VCaP (cell line): Measurements from ENCODE around the gene LAMA5.

ENCODE experiments used
- H3K27ac ChIP-seq: fragments of 450-650 bp; 2 replicates; pipeline ENCODE4 v1.5.1; 2017
- TF ChIP-seq, protein P1 (sequence below): fragments of 450-650 bp; conservative IDR thresholded peaks from 2 replicates; pipeline ENCODE4 v1.5.1; 2017; ENCODE audit warnings: mild to moderate bottlenecking, moderate library complexity

LAMA5 gene

DNA sequence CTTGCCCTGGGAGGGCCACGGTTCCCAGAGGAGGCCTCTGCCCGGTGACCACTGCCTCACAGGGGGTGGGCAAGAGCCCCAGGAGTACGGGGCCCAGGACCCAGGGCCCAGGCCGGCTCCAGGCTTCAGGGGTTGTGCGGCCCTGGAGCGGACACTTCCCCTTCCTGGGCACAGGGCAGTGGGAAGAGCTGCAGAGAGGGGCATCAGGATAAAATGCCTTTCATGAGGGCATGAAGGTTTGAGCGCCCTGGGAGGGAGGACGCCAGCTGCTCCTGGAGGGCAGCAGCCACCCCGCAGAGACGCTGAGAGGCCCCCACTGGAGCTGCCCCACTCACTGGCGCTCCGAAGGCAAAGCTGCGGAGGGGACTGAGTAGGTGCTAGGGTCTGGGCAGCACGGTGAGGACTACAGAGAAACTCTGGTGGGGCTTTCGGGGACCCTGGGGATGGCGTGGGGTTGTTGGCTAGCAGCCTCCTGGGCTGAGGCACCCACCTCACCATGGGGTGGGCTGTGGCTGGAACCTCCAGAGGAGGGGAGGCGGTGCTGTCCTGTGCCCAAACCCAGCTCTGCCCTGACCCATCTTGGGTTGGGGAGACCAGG lies 10.4 kb downstream of the LAMA5 start:
- H3K27ac ChIP-seq: 0 out of 2 replicates have a peak overlapping the region, but pooled peaks have one; percentile 5
- TF ChIP-seq, protein P1, sequence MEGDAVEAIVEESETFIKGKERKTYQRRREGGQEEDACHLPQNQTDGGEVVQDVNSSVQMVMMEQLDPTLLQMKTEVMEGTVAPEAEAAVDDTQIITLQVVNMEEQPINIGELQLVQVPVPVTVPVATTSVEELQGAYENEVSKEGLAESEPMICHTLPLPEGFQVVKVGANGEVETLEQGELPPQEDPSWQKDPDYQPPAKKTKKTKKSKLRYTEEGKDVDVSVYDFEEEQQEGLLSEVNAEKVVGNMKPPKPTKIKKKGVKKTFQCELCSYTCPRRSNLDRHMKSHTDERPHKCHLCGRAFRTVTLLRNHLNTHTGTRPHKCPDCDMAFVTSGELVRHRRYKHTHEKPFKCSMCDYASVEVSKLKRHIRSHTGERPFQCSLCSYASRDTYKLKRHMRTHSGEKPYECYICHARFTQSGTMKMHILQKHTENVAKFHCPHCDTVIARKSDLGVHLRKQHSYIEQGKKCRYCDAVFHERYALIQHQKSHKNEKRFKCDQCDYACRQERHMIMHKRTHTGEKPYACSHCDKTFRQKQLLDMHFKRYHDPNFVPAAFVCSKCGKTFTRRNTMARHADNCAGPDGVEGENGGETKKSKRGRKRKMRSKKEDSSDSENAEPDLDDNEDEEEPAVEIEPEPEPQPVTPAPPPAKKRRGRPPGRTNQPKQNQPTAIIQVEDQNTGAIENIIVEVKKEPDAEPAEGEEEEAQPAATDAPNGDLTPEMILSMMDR: no peak

DNA sequence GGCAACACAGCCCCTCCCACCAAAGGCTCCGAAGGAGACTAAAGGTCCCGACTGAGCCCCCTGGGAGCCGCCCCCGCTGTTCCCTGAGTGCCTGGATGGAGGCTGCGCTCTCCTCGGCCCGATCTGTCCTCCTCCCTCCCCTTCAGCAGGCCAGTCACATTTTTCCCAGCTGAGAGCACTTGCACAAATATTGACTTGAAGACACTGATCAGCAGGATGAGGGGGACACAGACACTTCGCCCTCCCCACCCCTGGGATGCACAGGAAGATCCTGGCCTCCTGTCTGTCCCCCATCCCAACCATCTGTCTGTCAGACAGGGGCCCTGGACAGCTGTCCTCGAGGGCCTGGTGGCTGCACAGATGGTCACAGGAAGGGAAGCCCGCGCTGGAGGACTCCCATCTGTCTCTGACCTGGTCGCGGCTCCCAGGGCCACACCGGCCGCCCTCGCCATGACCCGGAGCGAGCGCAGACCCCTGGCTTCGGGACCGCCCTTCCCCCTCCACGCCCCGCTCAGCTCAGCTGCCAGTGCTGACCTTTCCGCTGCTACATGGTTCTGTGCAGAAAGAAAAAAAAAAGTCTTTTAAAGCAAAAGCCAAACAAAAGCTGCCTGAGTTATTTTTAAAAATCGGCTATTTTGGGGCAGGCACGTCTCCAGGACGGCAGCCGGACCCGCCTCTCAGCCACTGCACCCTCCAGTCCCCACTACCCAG lies 11.1 kb downstream of the LAMA5 start:
- H3K27ac ChIP-seq: 0 out of 2 replicates have a peak overlapping the region, but pooled peaks have one; percentile 5
- TF ChIP-seq, protein P1: no peak

DNA sequence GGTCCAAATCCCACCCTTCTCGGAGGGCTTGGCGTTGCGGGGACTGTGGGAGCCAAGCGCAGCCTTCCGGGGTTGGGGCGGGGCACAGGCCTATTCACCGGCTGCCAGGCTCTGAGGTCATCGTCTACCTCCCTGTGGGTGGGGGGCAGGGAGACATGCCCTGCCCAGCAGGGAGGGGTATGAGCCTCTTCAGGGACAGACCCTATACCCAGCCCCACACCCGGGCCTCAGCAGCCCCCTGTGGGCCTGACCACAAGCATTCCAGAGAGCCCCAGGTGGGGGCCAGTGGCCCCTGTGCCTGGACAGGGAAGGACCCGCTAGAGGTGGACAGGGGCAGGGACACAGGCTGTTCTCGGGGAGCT lies 11.6 kb downstream of the LAMA5 start:
- TF ChIP-seq, protein P1: no peak
- no peak overlapping the region for H3K27ac ChIP-seq

DNA sequence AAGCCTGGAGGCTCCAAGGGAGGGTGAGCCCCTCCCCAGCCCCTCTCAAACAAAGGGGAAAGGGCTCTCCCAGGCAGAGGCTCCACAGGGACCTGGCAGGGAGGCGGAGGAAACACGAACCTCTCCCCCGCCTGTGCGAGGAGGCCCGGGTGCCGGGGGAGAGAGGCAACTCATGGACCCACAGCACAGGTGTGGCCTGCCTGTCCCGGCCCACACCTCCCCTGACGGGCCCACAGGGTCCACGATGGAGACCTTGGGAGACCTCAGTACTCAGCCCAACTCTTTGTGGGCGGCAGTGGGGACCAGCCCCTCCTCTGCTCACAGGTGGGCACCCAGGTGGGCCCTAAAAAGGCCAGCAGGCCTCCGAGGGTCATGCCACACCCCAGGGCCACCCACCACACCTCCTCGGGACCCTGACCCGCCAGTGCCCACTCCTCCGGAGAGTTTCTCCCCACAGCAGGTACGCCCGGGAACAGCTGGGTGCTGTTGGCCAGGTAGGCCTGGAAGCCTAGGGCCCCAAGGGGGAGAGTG lies 12.2 kb downstream of the LAMA5 start:
- TF ChIP-seq, protein P1: no peak
- no peak overlapping the region for H3K27ac ChIP-seq

DNA sequence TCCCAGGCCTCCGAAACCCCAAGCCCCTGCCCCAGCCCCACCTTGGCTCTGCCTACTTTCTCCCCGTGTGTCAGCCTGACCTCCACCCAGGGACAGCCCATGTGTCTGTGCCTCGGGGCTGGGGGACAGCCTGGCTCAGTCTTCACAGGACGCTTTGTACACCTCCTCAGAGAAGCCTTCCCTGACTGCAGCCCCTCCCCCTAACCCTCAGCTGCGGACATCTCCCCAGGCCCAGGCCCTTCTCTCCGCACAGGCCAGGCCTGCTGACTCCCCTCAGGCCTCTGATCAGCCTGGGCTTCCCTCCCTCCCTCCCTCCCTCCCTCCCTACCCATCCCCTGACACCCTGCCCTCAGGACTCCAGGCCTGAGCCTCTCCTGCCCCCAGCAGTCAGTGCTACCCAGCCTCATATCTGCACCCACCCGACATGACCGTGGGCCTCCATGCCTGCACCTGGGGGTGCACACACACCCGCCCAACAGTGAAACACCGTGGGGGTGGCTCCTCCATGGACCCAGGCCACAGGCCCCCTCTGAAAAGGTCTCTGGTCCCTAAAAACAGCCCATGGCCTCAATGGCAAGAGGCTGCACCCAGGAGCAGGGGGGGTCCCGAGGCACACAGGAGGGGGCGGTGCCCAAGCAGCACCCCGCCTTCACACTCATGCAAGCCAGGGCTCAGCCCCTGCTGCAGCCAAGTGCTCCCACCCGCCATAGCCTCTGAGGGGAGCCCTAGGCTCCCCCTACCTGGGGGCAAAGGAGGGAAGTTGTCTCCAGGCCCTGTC lies 12.9 kb downstream of the LAMA5 start:
- no peak overlapping the region; the same call in 1 of the 2 replicates for H3K27ac ChIP-seq
- TF ChIP-seq, protein P1: no peak

DNA sequence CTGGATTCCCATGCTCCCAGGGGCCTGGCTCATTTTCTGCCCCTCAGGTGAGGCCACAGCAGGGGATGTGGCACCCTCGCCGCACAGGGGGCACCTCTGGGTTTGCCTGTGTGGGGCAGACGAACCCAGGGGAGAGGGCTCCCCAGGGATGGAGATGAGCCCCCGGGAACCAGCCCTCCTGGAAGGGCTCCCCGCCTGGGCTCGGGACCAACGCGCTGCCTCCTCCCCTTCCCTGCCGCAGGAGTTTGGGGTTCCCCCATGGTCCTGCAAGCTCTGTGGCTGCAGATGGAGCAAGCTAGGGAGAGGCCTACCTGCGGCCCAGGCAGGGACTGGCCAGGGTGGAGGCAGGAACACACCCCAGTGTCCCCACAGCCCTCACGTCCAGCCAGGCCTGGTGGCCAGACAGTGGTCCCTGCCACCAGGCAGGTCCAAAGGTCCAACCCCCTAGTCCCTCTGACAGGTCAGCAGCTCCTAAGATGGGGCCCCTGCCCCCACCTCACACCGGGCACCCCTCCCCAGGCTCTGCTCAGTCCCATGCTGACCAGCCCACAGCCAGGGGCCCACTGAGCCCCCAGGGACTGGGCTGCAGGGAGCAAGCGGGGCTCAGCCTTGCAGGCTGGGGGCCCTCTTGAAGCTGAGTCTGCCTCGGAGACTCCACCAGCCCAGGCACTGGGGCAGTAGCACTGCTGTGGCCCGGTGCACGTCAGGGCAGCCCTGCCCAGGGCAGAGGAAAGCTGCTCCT lies 13.7 kb downstream of the LAMA5 start:
- peak overlapping the region; percentile 31 for H3K27ac ChIP-seq
- TF ChIP-seq, protein P1: no peak
